ENCODE data around the gene TBC1D8B.

Gene TBC1D8B

GRCh38 chrX:106898462-106898861 is 96.0 kb downstream of the TBC1D8B start:
- peak; percentile 54 for DNase-seq (ENCODE audit: low read depth)

DNA sequence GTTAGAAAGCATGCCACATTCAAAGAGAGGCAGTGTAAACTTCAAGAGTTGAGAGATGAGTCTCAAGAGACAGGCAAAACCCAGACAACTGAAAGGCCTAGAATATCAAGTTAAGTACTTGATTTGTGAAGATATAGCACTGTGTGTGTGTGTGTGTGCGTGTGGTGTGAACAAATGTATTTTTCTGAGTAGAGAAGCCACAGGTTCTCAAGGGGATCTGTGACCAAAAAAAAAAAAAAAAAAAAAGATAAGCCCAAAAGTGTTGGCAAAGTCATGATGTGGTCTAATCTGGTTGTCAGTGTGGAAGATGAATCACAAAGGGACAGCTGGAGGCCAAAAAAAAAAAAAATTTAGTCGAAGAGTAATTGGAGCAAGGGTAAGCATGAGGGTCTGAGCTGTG is 96.8 kb downstream of the TBC1D8B start:
- no peak for DNase-seq (ENCODE audit: low read depth)

- peak; percentile 15 for DNase-seq (ENCODE audit: low read depth)
These were observed 97.4 kb downstream of the TBC1D8B start for GRCh38 chrX:106899841-106900240.

DNA sequence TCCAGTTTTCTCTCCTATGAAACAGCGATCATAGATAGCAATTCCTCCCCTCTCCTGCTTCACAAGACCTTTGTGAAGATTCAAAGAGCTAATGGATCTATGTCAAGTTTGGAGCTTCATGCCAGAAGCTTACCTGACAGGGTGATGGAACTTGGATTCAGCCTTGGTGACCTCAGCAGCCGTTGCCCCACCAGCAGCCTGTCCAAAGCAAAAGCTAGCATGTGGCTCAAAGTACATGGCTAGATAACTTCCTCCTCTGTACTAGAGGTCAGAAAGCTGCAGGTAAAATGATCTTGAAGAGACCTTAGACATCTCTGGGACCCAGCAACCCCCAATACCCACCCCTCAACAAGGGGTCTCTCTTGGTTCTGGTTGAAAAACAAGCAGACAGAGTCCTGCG is 98.9 kb downstream of the TBC1D8B start:
- DNase-seq (ENCODE audit: low read depth), result no peak

- DNase-seq (ENCODE audit: low read depth), result no peak
These were observed 99.3 kb downstream of the TBC1D8B start for GRCh38 chrX:106901781-106902219.

GRCh38 chrX:106902684-106903083 is 100.2 kb downstream of the TBC1D8B start:
- no peak for DNase-seq (ENCODE audit: low read depth)

DNA sequence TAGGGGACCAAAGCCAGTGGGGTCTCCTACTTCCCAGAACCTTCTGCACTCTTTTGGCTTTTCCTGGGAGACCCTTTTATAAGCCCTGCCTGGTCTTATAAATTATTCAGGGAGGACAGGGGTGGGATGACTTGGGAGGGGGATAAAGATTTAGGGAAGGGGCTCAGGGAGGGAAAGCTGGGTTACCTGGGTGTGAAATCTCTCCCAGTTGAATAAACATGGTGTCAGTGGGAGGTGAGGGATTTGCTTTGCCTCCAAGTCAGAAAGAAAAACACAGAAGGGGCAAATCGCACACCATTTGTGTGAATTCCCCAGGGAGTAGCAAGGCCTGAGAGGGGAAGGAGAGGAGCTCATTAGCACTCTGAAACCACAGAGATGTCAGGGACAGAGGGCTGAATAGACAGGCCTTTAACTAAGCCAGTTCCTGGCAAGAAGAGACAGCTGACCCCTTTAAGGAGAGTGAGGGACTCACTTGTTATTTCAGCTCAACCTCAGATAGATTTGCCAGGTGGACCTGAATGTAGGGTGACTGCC is 100.9 kb downstream of the TBC1D8B start, which contains the start of gene RIPPLY1:
Gene RIPPLY1, minus strand, starts transcription at position 51 of the 534 bp plus-strand sequence. CDS start 54 bp downstream, outside the sequence.
- no peak for DNase-seq (ENCODE audit: low read depth)

DNA sequence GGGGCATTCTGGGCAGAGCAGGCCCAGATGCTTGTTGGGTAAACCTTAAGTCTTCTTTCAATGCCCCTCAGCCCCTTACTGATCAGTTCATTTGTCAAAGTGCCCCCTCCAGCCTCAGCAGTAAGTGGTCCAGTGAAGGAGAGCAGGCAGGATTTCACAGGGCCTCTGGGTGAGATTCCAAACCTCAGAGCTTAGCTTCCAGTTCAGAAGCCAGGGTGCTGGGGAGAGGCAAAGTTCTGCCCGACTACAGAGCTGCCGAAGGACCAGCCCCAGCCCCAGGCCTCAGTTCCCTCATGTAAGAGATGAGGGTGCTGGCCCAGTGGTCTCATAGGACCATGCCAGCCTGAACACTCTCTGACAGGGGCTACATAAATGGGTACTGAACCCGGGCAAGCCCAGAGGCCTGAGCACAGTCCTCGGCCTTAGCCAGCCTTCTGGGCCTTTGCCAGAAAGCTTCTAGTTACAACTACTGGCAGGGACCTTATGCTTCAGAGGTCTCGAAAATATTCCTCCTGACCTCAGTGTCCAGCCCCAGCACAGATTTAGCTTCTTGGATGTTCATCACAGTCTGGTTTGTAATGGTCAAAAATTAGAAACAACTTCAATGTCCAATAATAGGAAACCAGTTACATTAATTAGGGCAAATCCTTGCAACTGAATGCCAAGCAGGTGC is 101.5 kb downstream of the TBC1D8B start:
- no peak for DNase-seq (ENCODE audit: low read depth)

- DNase-seq (ENCODE audit: low read depth), result no peak
These were observed 102.7 kb downstream of the TBC1D8B start for GRCh38 chrX:106905064-106905708.

- no peak for DNase-seq (ENCODE audit: low read depth)
These were observed 103.9 kb downstream of the TBC1D8B start for GRCh38 chrX:106906361-106906760.

- peak; percentile 7 for DNase-seq (ENCODE audit: low read depth)
These were observed 110.4 kb downstream of the TBC1D8B start for GRCh38 chrX:106912864-106913263.

GRCh38 chrX:106917830-106918500 is 115.5 kb downstream of the TBC1D8B start:
- peak; percentile 66 for DNase-seq (ENCODE audit: low read depth)

DNA sequence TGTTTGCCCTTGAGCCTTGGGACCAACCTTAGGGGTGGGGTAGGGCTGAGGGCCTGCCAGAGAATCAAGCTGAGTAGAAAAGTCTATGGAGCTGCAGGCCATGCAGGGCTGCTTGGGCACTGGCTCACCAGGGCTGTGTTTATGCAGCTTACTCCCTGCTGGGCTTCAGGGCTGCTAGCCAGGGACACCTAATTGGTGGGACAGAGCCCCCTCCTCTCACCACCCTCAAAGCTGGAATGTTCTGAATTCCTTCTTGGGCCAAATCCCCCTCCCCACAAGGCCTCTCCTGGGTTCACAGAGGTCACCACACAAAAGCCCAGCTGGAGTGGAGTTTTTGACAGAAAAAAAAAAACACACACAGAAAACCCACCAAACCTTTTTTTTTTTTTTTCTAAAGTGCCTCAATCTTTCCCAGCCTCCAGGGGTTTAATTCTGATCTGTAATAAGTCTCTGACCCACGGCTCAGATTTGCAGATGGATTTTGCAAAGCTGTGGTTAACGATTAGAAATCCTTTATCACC is 117.5 kb downstream of the TBC1D8B start, which contains the start of gene CLDN2:
Gene CLDN2, plus strand, starts transcription at position 471 of the 521 bp plus-strand sequence. CDS start 7,827 bp downstream, outside the sequence.
- no peak for DNase-seq (ENCODE audit: low read depth)

DNA sequence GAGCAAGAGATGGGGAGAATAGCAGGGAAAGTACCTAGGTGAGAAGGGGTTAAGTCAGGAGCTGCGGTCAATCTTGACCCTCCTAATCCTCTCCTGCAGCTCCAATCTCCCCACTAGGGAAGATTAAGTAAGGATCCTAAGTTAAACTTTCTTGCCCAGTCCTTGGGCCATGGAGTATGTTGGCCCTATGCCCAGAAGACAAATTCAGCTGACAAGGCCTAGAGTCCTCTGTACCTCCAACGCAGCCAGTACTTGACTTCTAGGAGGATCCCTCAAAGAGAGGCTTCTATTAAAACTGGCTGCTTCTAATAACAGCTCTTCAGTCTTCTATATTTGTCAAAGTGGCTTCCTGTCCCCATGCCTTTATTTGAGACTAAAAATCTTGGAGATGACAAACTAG is 119.2 kb downstream of the TBC1D8B start:
- DNase-seq (ENCODE audit: low read depth), result no peak

Measured in EH (cell line).